Naive thymus-derived CD4-positive, alpha-beta T cell (primary cell): Measurements from ENCODE around the gene SPTLC2. TPM values are rescaled to one million over a fixed set of nuclear protein-coding genes. Genes with fewer than 3 reads are reported as not detected.

Experiments used
- ATAC-seq: fragments of 150-1000 bp; cut with Tn5 transposase; 2 replicates; pipeline ENCODE4 v1.10.0; 2021; ENCODE audit warnings: mild to moderate bottlenecking, moderate library complexity
- CTCF ChIA-PET: fragments of 350-600 bp; sonication (Branson Sonifier 250); formaldehyde crosslinking; loops from one replicate; lab custom pipeline; 2021; ENCODE audit warnings: antibody characterized with exemption; lab: Charles Lee
- POLR2A ChIA-PET: fragments of 350-600 bp; sonication (Branson Sonifier 250); formaldehyde crosslinking; loops from one replicate; lab custom pipeline; 2021; ENCODE audit warnings: antibody characterized with exemption, inconsistent platforms; lab: Charles Lee
- DNase-seq, 9 donors: peaks; one replicate each; pipeline versions ENCODE4 v3.0.0 to v3.0.0-alpha.2; 2020 to 2022; ENCODE audit warnings: mixed read lengths in 1 of 9
- H3K27ac ChIP-seq: one replicate; pipeline ENCODE4 v1.7.0; 2013; ENCODE audit warnings: mild to moderate bottlenecking, low read depth, low read length, moderate library complexity
- H3K27me3 ChIP-seq, 2 donors: one replicate each; pipeline ENCODE4 v1.7.0; 2013; ENCODE audit warnings: low read length in 2 of 2, mild to moderate bottlenecking in 2 of 2, moderate library complexity in 2 of 2; ENCODE audit not compliant: control insufficient read depth in 2 of 2, insufficient read depth in 2 of 2
- H3K36me3 ChIP-seq, 3 experiments: 1 replicate in 2 of 3; 2 replicates in 1 of 3; pipeline ENCODE4 v1.7.0; 2013; ENCODE audit warnings: low read length in 3 of 3, mild to moderate bottlenecking in 3 of 3, moderate library complexity in 1 of 3; ENCODE audit not compliant: insufficient read depth in 3 of 3, control insufficient read depth in 2 of 3
- H3K4me1 ChIP-seq, 2 donors: one replicate each; pipeline ENCODE4 v1.7.0; 2013; ENCODE audit warnings: low read length in 2 of 2, mild to moderate bottlenecking in 2 of 2, moderate library complexity in 1 of 2; ENCODE audit not compliant: control insufficient read depth in 2 of 2, insufficient read depth in 2 of 2
- H3K4me3 ChIP-seq: 2 replicates; pipeline ENCODE4 v1.7.0; 2013; ENCODE audit warnings: mild to moderate bottlenecking, low read length
- H3K9me3 ChIP-seq, 3 experiments: 1 replicate in 2 of 3; 2 replicates in 1 of 3; pipeline ENCODE4 v1.7.0; 2013; ENCODE audit warnings: low read length in 3 of 3; ENCODE audit not compliant: control insufficient read depth in 2 of 3
- H3K27ac Mint-ChIP-seq, 9 donors: one replicate each; pipeline ENCODE4 v1.8.0; 2020 to 2022; ENCODE audit warnings: mixed read lengths in 9 of 9, mild to moderate bottlenecking in 8 of 9, moderate library complexity in 5 of 9, inconsistent platforms in 2 of 9
- H3K27me3 Mint-ChIP-seq, 5 donors: one replicate each; pipeline ENCODE4 v1.8.0; 2021 to 2022; ENCODE audit warnings: mixed read lengths in 5 of 5, mild to moderate bottlenecking in 1 of 5
- H3K36me3 Mint-ChIP-seq, 5 donors: one replicate each; pipeline ENCODE4 v1.8.0; 2020 to 2022; ENCODE audit warnings: mixed read lengths in 5 of 5, mild to moderate bottlenecking in 3 of 5, inconsistent platforms in 1 of 5
- H3K4me1 Mint-ChIP-seq, 7 donors: one replicate each; pipeline ENCODE4 v1.8.0; 2020 to 2022; ENCODE audit warnings: mixed read lengths in 7 of 7, mild to moderate bottlenecking in 3 of 7, inconsistent platforms in 1 of 7
- H3K4me3 Mint-ChIP-seq, 10 donors: one replicate each; pipeline ENCODE4 v1.8.0; 2020 to 2022; ENCODE audit warnings: mild to moderate bottlenecking in 10 of 10, mixed read lengths in 10 of 10, moderate library complexity in 6 of 10, inconsistent platforms in 2 of 10
- H3K9me3 Mint-ChIP-seq, 11 donors: one replicate each; pipeline ENCODE4 v1.8.0; 2020 to 2022; ENCODE audit warnings: mixed read lengths in 11 of 11, mild to moderate bottlenecking in 4 of 11, inconsistent platforms in 1 of 11, moderate library complexity in 1 of 11
- intact Hi-C, 2 donors: fragments of 100-400 bp; cut with micrococcal nuclease; formaldehyde crosslinking; loops; one replicate each; pipeline ENCODE4 v1.15.1; 2023
- polyA plus RNA-seq, 2 donors: library from polyadenylated mRNA; unstranded; fragments of 300-500 nt; fragmentation: Illumina TruSeq; gene quantifications; one replicate each; pipeline ENCODE4 v1.2.3, GENCODE V29; 2021
- total RNA-seq, 6 experiments: library from RNA in 5 of 6; stranded (reverse) in 5 of 6; gene quantifications; 1 replicate in 5 of 6; 2 replicates in 1 of 6; pipeline ENCODE4 v1.2.3 and lab custom pipeline; 2021 to 2026

SPTLC2 gene
- total and polyA plus RNA-seq, 7 experiments from 2014 or later, result 11.6 to 58.1 (median 24.7) TPM

DNA sequence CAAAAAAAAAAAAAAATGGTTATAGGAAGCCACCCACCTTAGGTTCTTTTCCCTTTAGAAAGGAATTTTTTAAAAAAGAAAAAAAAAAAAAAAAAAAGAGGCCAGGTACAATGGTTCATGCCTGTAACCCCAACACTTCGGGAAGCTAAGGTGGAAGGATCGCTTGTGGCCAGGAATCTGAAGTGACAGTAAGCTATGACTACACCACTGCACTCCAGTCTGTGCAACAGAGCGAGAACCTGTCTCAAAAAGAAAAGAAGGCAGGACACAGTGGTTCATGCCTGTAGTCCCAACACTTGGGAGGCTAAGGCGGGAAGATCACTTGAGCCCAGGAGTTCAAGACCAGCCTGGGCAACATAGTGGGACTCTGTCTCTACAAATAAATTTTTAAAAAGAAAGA is 36.0 kb downstream of the SPTLC2 start:
- no peak overlapping the region for H3K4me3 ChIP-seq
- Mint-ChIP-seq H3K4me3 (peak overlapping the region in 5 of 10 donors; percentile 25 to 61 (median 52)), H3K36me3 (peaks cover 0 to 25% (median 11%) of the 10 kb centered on the region in 5 donors), H3K9me3 (peaks cover 0 to 1% (median 0%) of the 10 kb centered on the region in 11 donors), H3K27ac (peak overlapping the region in 4 of 9 donors; percentile 62 to 77 (median 68)), H3K4me1 (peaks cover 17 to 49% (median 39%) of the 10 kb centered on the region in 7 donors), H3K27me3 (no peaks in the 10 kb centered on the region)
- POLR2A ChIA-PET, result interaction anchor here (0.5 to 0.6 kb wide), 4 partner anchors 10 to 1755 kb away, joined by 3 to 6 read pairs (median 3); no protein-coding TSS in a partner anchor
- DNase-seq (no peak), ATAC-seq (no peak)
- H3K4me1 ChIP-seq, result peaks cover 5 to 7% of the 10 kb centered on the region in 2 donors
- peaks cover 0 to 4% (median 0%) of the 10 kb centered on the region in 3 experiments for H3K36me3 ChIP-seq
- no peak overlapping the region for H3K27ac ChIP-seq
- H3K27me3 ChIP-seq, result no peaks in the 10 kb centered on the region
- H3K9me3 ChIP-seq, result no peaks in the 10 kb centered on the region
- intact Hi-C loops, result loop anchor here (5.0 kb wide), 1 partner anchor 37 kb away; the partner anchor contains the start of gene SPTLC2 (in 2 of the 2)
- CTCF ChIA-PET, result no interaction called here

DNA sequence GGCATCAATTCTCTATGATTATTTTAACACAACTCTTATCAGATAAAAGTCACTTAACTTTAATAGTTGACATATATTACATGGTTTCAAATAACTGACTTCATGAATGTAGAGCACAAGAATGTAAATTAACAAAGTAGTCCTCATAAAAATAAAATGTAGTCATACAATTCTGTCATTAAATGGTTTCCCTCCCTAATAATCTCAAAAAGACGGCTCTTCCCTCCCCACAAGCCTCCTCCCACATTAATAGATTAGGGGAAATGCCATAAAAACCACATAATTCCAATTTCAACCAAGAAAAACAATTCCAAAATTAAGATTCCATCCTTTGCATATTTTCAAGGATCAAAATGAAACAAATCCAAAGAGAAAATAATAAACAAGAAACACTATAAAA is 36.7 kb downstream of the SPTLC2 start:
- CTCF ChIA-PET, result no interaction called here
- intact Hi-C loops, result loop anchor here (5.0 kb wide), 1 partner anchor 38 kb away; the partner anchor contains the start of gene SPTLC2 (in 2 of the 2)
- Histone ChIP-seq H3K4me1 (peaks cover 5 to 7% of the 10 kb centered on the region in 2 donors), H3K27ac (no peak overlapping the region), H3K9me3 (no peaks in the 10 kb centered on the region), H3K4me3 (no peak overlapping the region), H3K36me3 (peaks cover 0 to 11% (median 0%) of the 10 kb centered on the region in 3 experiments), H3K27me3 (no peaks in the 10 kb centered on the region)
- peak overlapping the region in 2 of 9 donors; percentile 22 to 67 for H3K27ac Mint-ChIP-seq
- H3K27me3 Mint-ChIP-seq, result no peaks in the 10 kb centered on the region
- H3K4me3 Mint-ChIP-seq, result no peak overlapping the region
- no peak for ATAC-seq
- H3K36me3 Mint-ChIP-seq, result peaks cover 0 to 29% (median 15%) of the 10 kb centered on the region in 5 donors
- H3K4me1 Mint-ChIP-seq, result peaks cover 16 to 47% (median 39%) of the 10 kb centered on the region in 7 donors
- peaks cover 0 to 1% (median 0%) of the 10 kb centered on the region in 11 donors for H3K9me3 Mint-ChIP-seq
- DNase-seq, result no peak
- POLR2A ChIA-PET, result interaction anchor here (0.6 kb wide), 2 partner anchors 10 to 19 kb away, joined by 3 read pairs; no protein-coding TSS in a partner anchor

DNA sequence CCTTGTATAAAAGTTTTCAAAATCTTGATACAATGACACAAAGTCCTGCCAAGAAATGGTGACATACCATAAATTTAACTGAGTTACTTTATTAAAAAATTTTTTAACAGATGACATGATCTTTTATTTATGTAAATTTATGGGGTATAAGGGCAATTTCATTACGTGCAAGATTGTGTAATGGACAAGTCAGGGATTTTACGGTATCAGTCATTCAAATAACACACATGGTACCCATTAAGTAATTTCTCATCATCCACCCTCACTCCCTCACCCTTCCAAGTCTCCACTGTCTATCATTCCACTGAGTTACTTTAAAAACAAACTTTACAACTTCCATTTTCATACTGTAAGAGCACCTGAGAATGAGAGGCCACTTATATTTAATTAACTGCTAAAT is 37.4 kb downstream of the SPTLC2 start:
- Mint-ChIP-seq H3K4me3 (no peak overlapping the region), H3K27me3 (no peaks in the 10 kb centered on the region), H3K4me1 (peaks cover 11 to 40% (median 31%) of the 10 kb centered on the region in 7 donors), H3K9me3 (peaks cover 0 to 2% (median 0%) of the 10 kb centered on the region in 11 donors), H3K27ac (no peak overlapping the region), H3K36me3 (peaks cover 0 to 37% (median 21%) of the 10 kb centered on the region in 5 donors)
- ATAC-seq (no peak), DNase-seq (no peak)
- no peak overlapping the region for H3K4me3 ChIP-seq
- intact Hi-C loops, result no loop called here
- peaks cover 5 to 7% of the 10 kb centered on the region in 2 donors for H3K4me1 ChIP-seq
- no peaks in the 10 kb centered on the region for H3K27me3 ChIP-seq
- peaks cover 0 to 18% (median 0%) of the 10 kb centered on the region in 3 experiments for H3K36me3 ChIP-seq
- no peak overlapping the region for H3K27ac ChIP-seq
- CTCF ChIA-PET, result no interaction called here
- POLR2A ChIA-PET, result no interaction called here
- no peaks in the 10 kb centered on the region for H3K9me3 ChIP-seq

DNA sequence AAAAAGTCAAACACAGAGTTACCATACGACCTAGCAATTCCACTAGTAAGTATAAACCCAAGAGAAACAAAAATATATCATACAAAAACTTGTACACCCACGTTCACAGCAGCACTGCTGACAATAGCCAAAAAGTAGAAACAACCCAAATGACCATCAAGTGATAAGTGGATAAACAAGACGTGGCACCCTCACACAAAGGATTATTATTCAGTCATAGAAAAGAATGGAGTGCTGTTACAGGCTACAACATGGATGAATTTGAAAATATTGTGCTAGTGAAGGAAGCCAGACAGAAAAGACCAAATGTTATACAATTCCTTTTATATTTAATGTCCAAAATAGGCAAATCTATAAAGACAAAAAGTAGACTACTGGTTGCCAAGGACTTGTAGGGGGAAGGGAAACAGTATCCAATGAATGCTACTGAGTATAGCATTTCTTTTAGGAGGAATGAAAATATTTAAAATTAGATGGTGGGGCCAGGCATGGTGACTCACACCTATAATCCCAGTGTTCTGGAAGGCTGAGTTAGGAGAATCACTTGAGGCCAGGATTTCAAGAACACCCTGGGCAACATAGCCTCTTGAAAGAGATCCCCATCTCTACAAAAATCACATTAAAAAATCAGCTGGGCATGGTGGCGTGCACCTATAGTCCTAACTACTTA is 41.9 kb downstream of the SPTLC2 start:
- Histone ChIP-seq H3K27me3 (no peaks in the 10 kb centered on the region), H3K36me3 (peaks cover 0 to 37% (median 0%) of the 10 kb centered on the region in 3 experiments), H3K4me3 (no peak overlapping the region), H3K27ac (no peak overlapping the region), H3K9me3 (no peaks in the 10 kb centered on the region), H3K4me1 (no peaks in the 10 kb centered on the region)
- no peaks in the 10 kb centered on the region for H3K27me3 Mint-ChIP-seq
- H3K4me3 Mint-ChIP-seq, result no peak overlapping the region
- peaks cover 0 to 7% (median 0%) of the 10 kb centered on the region in 11 donors for H3K9me3 Mint-ChIP-seq
- H3K4me1 Mint-ChIP-seq, result peaks cover 0 to 12% (median 4%) of the 10 kb centered on the region in 7 donors
- H3K36me3 Mint-ChIP-seq, result peaks cover 0 to 53% (median 30%) of the 10 kb centered on the region in 5 donors
- POLR2A ChIA-PET, result no interaction called here
- CTCF ChIA-PET, result no interaction called here
- intact Hi-C loops, result no loop called here
- no peak for DNase-seq
- no peak for ATAC-seq
- no peak overlapping the region for H3K27ac Mint-ChIP-seq

DNA sequence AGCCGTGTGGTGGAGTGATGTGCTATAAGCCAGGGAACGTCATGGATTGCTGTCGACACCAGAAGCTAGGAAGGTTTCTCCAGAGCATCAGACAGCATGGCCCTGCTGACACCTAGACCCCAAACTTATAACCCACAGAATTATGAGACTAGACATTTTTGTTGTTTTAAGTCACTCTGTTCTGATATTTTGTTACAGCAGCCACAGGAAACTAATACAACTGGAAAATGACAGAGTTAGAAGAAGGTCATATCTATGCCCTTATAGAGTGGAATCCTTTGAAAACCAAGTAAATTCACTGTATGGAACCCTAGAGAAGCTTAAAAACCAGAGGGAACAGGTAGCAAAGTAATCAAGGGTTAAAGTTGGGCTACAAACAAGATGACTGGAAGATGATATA is 42.5 kb downstream of the SPTLC2 start:
- Histone ChIP-seq H3K27me3 (no peaks in the 10 kb centered on the region), H3K9me3 (no peaks in the 10 kb centered on the region), H3K36me3 (peaks cover 0 to 42% (median 0%) of the 10 kb centered on the region in 3 experiments), H3K4me3 (no peak overlapping the region), H3K27ac (no peak overlapping the region), H3K4me1 (no peaks in the 10 kb centered on the region)
- Mint-ChIP-seq H3K4me1 (peaks cover 0 to 10% (median 0%) of the 10 kb centered on the region in 7 donors), H3K4me3 (no peak overlapping the region), H3K9me3 (peaks cover 0 to 7% (median 0%) of the 10 kb centered on the region in 11 donors), H3K27me3 (no peaks in the 10 kb centered on the region), H3K36me3 (peaks cover 5 to 53% (median 31%) of the 10 kb centered on the region in 5 donors), H3K27ac (no peak overlapping the region)
- intact Hi-C loops, result no loop called here
- CTCF ChIA-PET, result no interaction called here
- POLR2A ChIA-PET, result no interaction called here
- DNase-seq (no peak), ATAC-seq (no peak)

DNA sequence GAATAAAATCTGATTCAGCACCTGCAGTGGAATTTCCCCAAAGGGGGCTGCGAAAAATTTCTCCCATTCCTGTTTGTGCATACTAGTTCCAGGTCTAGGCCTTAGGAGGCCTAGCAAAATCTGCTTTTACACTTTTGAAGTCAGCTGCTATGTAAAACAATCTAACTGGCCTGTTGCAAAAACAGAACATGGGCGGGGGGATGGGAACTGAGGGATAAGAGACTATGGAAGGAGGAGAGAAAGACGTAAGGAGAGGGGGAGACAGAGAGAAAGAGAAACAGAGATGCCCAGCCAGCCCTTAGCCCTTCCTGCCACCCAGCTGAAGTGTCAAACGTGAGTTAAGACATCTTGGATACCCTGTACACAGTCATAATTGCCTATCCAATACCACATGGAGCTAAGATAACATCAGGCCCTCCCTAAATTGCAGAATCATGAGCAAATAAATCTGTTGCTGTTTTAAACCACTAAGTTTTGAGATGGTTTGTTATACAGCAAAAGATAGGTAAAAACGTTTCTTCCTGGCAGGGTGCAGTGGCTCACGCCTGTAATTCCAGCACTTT is 45.6 kb downstream of the SPTLC2 start:
- Histone ChIP-seq H3K36me3 (peaks cover 0 to 48% (median 0%) of the 10 kb centered on the region in 3 experiments), H3K27me3 (no peaks in the 10 kb centered on the region), H3K9me3 (no peaks in the 10 kb centered on the region), H3K27ac (no peak overlapping the region), H3K4me3 (no peak overlapping the region), H3K4me1 (no peaks in the 10 kb centered on the region)
- Mint-ChIP-seq H3K36me3 (peaks cover 8 to 47% (median 31%) of the 10 kb centered on the region in 5 donors), H3K4me1 (peaks cover 0 to 16% (median 0%) of the 10 kb centered on the region in 7 donors), H3K27ac (peak overlapping the region in 2 of 9 donors; percentile 54 to 71), H3K4me3 (no peak overlapping the region), H3K27me3 (no peaks in the 10 kb centered on the region), H3K9me3 (peaks cover 0 to 7% (median 0%) of the 10 kb centered on the region in 11 donors)
- no peak for DNase-seq
- intact Hi-C loops, result no loop called here
- CTCF ChIA-PET, result no interaction called here
- ATAC-seq, result no peak
- POLR2A ChIA-PET, result interaction anchor here (0.6 kb wide), 1 partner anchor 9 kb away, joined by 3 read pairs; no protein-coding TSS in a partner anchor
